B cell (primary cell): ENCODE measurements around the gene JPT2. TPM values are rescaled to one million over a fixed set of nuclear protein-coding genes. Genes with fewer than 3 reads are reported as not detected.

Source experiments
- ATAC-seq: fragments of 200-7000 bp; cut with Tn5 transposase; one replicate; pipeline ENCODE4 v1.10.0; 2021; ENCODE audit warnings: low read depth, mild to moderate bottlenecking, moderate number of reproducible peaks, moderate library complexity
- CTCF ChIA-PET: fragments of 350-600 bp; sonication (Branson Sonifier 250); formaldehyde crosslinking; loops from one replicate; lab custom pipeline; 2021; ENCODE audit warnings: antibody characterized with exemption, inconsistent platforms; lab: Charles Lee
- POLR2A ChIA-PET: fragments of 350-600 bp; sonication (Branson Sonifier 250); formaldehyde crosslinking; loops from one replicate; lab custom pipeline; 2021; ENCODE audit warnings: antibody characterized with exemption; lab: Charles Lee
- DNase-seq: peaks from one replicate; pipeline ENCODE4 v3.0.0; 2013
- H2AFZ ChIP-seq: 2 replicates; pipeline ENCODE4 v1.6.1; 2012; ENCODE audit warnings: mild to moderate bottlenecking, low read depth, low read length; ENCODE audit not compliant: insufficient read depth, poor library complexity, severe bottlenecking
- H3K27ac ChIP-seq, 2 donors: 1 replicate in 1 of 2; 2 replicates in 1 of 2; pipeline ENCODE4 v1.5.1; 2012 to 2013; ENCODE audit warnings: low read length in 2 of 2, mild to moderate bottlenecking in 2 of 2, moderate library complexity in 1 of 2
- H3K27me3 ChIP-seq, 4 experiments: fragments of 200-600 bp in 1 of 4; sonication (generic) in 1 of 4; replicated peaks in 1 of 4; 1 replicate in 2 of 4; 2 replicates in 2 of 4; pipeline versions ENCODE4 v1.6.1 to v1.7.0; 2013 to 2016; ENCODE audit warnings: low read length in 3 of 4, mild to moderate bottlenecking in 2 of 4, mixed read lengths in 1 of 4, moderate library complexity in 1 of 4; ENCODE audit not compliant: insufficient read depth in 4 of 4, control insufficient read depth in 3 of 4; ENCODE audit errors: control extremely low read depth in 1 of 4
- H3K36me3 ChIP-seq, 2 experiments: replicated peaks in 1 of 2; 1 replicate in 1 of 2; 2 replicates in 1 of 2; pipeline versions ENCODE4 v1.6.1 to v1.7.1; 2013; ENCODE audit warnings: low read length in 1 of 2; ENCODE audit not compliant: insufficient read depth in 2 of 2, control insufficient read depth in 1 of 2; ENCODE audit errors: control extremely low read depth in 1 of 2, extremely low read depth in 1 of 2
- H3K4me1 ChIP-seq, 2 donors: fragments of 200-600 bp in 1 of 2; sonication (generic) in 1 of 2; 1 replicate in 1 of 2; 2 replicates in 1 of 2; pipeline versions ENCODE4 v1.5.1 to v1.6.1; 2013 to 2017; ENCODE audit warnings: low read length in 2 of 2; ENCODE audit not compliant: control insufficient read depth in 2 of 2, insufficient read depth in 2 of 2
- H3K4me2 ChIP-seq: replicated peaks from 2 replicates; pipeline ENCODE3; 2012; ENCODE audit warnings: mild to moderate bottlenecking, low read depth, low read length; ENCODE audit not compliant: poor library complexity, severe bottlenecking
- H3K4me3 ChIP-seq, 5 experiments: fragments of 200-600 bp in 1 of 5; sonication (generic) in 1 of 5; 1 replicate in 3 of 5; 2 replicates in 2 of 5; pipeline versions ENCODE4 v1.5.1 to v1.7.0; 2011 to 2016; ENCODE audit warnings: low read length in 4 of 5, mild to moderate bottlenecking in 4 of 5, low read depth in 2 of 5, control low read depth in 1 of 5, moderate library complexity in 1 of 5; ENCODE audit not compliant: insufficient read depth in 1 of 5; ENCODE audit errors: control extremely low read depth in 1 of 5, extremely low read depth in 1 of 5
- H3K79me2 ChIP-seq: fragments of 200-600 bp; sonication (generic); one replicate; pipeline ENCODE4 v1.6.0; 2016; ENCODE audit warnings: low read length; ENCODE audit not compliant: control insufficient read depth, insufficient read depth
- H3K9ac ChIP-seq: fragments of 200-600 bp; sonication (generic); 2 replicates; pipeline ENCODE4 v1.6.1; 2017; ENCODE audit warnings: mild to moderate bottlenecking, low read length, moderate library complexity
- H3K9me3 ChIP-seq, 3 donors: one replicate each; pipeline versions ENCODE4 v1.6.1 to v1.7.1; 2013; ENCODE audit warnings: low read length in 2 of 3; ENCODE audit not compliant: control insufficient read depth in 2 of 3, insufficient read depth in 1 of 3; ENCODE audit errors: control extremely low read depth in 1 of 3
- H4K20me1 ChIP-seq: 2 replicates; pipeline ENCODE4 v1.6.0; 2012; ENCODE audit warnings: mild to moderate bottlenecking, low read length; ENCODE audit not compliant: insufficient read depth, control insufficient read depth, poor library complexity, severe bottlenecking
- H3K27ac Mint-ChIP-seq: one replicate; pipeline ENCODE4 v1.8.0; 2021; ENCODE audit warnings: mixed read lengths
- H3K27me3 Mint-ChIP-seq: one replicate; pipeline ENCODE4 v1.8.0; 2021; ENCODE audit warnings: mixed read lengths
- H3K4me1 Mint-ChIP-seq: one replicate; pipeline ENCODE4 v1.8.0; 2021; ENCODE audit warnings: mixed read lengths
- H3K4me3 Mint-ChIP-seq: one replicate; pipeline ENCODE4 v1.8.0; 2021; ENCODE audit warnings: mixed read lengths
- H3K9me3 Mint-ChIP-seq: one replicate; pipeline ENCODE4 v1.8.0; 2022; ENCODE audit warnings: mixed read lengths; ENCODE audit not compliant: insufficient read depth
- CTCF ChIP-seq: fragments of 200-600 bp; IDR thresholded peaks from one replicate; pipeline ENCODE4 v1.8.0; 2022; ENCODE audit warnings: antibody characterized with exemption, mild to moderate bottlenecking
- EZH2 ChIP-seq: IDR thresholded peaks from 2 replicates; pipeline ENCODE4 v1.6.1; 2012; ENCODE audit warnings: borderline replicate concordance, low read depth, mild to moderate bottlenecking, moderate library complexity, low read length; ENCODE audit not compliant: insufficient read depth, poor library complexity, severe bottlenecking
- WGBS: methylation state at CpG from one replicate; pipeline ENCODE4 v1.1.5; 2013; ENCODE audit warnings: missing lambda C conversion rate; ENCODE audit not compliant: insufficient coverage; 5-methylcytosine and 5-hydroxymethylcytosine counted together
- intact Hi-C: fragments of 100-400 bp; cut with micrococcal nuclease; formaldehyde crosslinking; loops from one replicate; pipeline ENCODE4 v1.10.0; 2022
- polyA plus RNA-seq: library from polyadenylated mRNA; depleted of rRNA; stranded (reverse); fragments of >200 nt; gene quantifications from 2 replicates; pipeline ENCODE4 v1.2.3, GENCODE V29; 2012
- total RNA-seq, 2 donors: library from RNA; stranded (reverse); fragments of 120-200 nt in 1 of 2; gene quantifications; 1 replicate in 1 of 2; 2 replicates in 1 of 2; pipeline versions ENCODE4 v1.2.3 to v1.2.4, GENCODE V29; 2013 to 2022

Gene JPT2
- total and polyA plus RNA-seq, 2 donors (not counting 1 experiment from before 2014, with no cell fraction given) = 10.7 to 45.7 TPM

- Histone ChIP-seq H3K4me3 (no peak overlapping the region), H3K27ac (no peak overlapping the region), H3K36me3 (peaks cover 2 to 76% of the 10 kb centered on the region in 2 experiments), H3K4me1 (no peaks in the 10 kb centered on the region), H2AFZ (no peak overlapping the region), H3K4me2 (no peak overlapping the region), H3K9ac (no peak overlapping the region), H3K9me3 (no peaks in the 10 kb centered on the region), H3K79me2 (peaks cover 41% of the 10 kb centered on the region), H3K27me3 (no peaks in the 10 kb centered on the region), H4K20me1 (peaks cover 47% of the 10 kb centered on the region)
- peaks cover 2% of the 10 kb centered on the region for H3K4me1 Mint-ChIP-seq
- CTCF ChIA-PET = interaction anchor here (1.3 kb wide), 1 partner anchor 15 kb away, joined by 4 read pairs; the partner anchor contains the start of gene MAPK8IP3
- no peak overlapping the region for H3K27ac Mint-ChIP-seq
- intact Hi-C loops = no loop called here
- H3K27me3 Mint-ChIP-seq = no peaks in the 10 kb centered on the region
- H3K4me3 Mint-ChIP-seq = no peak overlapping the region
- POLR2A ChIA-PET = no interaction called here
- WGBS = 100% methylated on average over 1 of the region's 1 CpG
- TF ChIP-seq CTCF = no peak
- no peak for TF ChIP-seq EZH2
- DNase-seq (no peak), ATAC-seq (no peak)
- no peaks in the 10 kb centered on the region for H3K9me3 Mint-ChIP-seq
These were observed 12.7 kb downstream of the JPT2 start for GRCh38 chr16:1690810-1691209.

- CTCF ChIA-PET = interaction anchor here (1.3 kb wide), 1 partner anchor 15 kb away, joined by 4 read pairs; the partner anchor contains the start of gene MAPK8IP3
- H3K4me3 ChIP-seq = no peak overlapping the region
- peaks cover 39% of the 10 kb centered on the region for H3K79me2 ChIP-seq
- no peak for DNase-seq
- H3K4me3 Mint-ChIP-seq = no peak overlapping the region
- no peak overlapping the region for H2AFZ ChIP-seq
- peaks cover 2 to 77% of the 10 kb centered on the region in 2 experiments for H3K36me3 ChIP-seq
- H3K27me3 ChIP-seq = no peaks in the 10 kb centered on the region
- no peak overlapping the region for H3K4me2 ChIP-seq
- TF ChIP-seq EZH2 (no peak), CTCF (no peak)
- no peaks in the 10 kb centered on the region for H3K27me3 Mint-ChIP-seq
- no peaks in the 10 kb centered on the region for H3K9me3 Mint-ChIP-seq
- intact Hi-C loops = no loop called here
- H3K9ac ChIP-seq = no peak overlapping the region
- POLR2A ChIA-PET = no interaction called here
- peaks cover 45% of the 10 kb centered on the region for H4K20me1 ChIP-seq
- H3K4me1 ChIP-seq = no peaks in the 10 kb centered on the region
- H3K9me3 ChIP-seq = no peaks in the 10 kb centered on the region
- H3K27ac Mint-ChIP-seq = no peak overlapping the region
- ATAC-seq = no peak
- peaks cover 2% of the 10 kb centered on the region for H3K4me1 Mint-ChIP-seq
- H3K27ac ChIP-seq = no peak overlapping the region
These were observed 13.2 kb downstream of the JPT2 start for GRCh38 chr16:1691276-1691675.
